Measurements from ENCODE around the gene FILIP1L. TPM values are rescaled to one million over a fixed set of nuclear protein-coding genes. Genes with fewer than 3 reads are reported as not detected.

Gene FILIP1L
- total and polyA plus RNA-seq, 2 of the 4 experiments (the other 2 are of a cell fraction), result 11.5 to 19.9 TPM

DNA sequence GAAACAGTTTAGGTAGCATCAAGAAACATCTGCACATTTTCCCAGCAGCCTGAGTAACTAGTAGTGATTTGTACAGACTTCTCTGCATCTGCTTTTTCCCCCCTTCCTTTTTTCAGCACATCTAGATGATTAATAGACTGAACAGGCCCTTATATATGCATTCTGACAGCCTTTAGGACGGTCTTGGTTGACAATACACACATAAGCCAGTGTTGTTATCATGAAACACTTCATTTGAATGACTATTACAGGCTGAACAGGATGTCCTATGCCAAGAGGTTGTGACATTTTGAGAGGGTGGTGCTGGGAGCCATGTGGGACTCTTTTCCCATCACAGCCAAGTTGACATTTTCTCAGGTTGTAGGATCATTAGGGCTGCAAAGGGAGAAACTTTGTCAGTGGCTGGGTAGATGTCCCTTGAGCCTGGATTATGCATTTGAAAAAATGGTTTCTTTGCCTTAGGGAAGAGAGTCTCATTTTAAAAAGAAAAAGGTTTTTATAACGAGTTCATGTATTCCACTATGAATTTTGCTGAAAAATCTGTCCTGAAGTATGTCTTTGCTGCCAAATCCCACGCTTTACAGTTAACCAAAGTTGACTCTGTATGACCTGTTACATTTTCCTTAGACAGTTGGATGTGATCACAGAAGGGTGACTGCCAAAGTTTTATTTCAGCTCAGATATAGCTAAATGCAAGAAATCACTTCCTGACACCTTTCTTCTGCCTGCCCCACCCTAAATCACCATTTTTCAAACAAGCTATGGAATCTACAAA is 73.7 kb downstream of the FILIP1L start:
- H2BK15ac ChIP-seq (ENCODE audit: low read depth, low read length), result peak overlapping the region; percentile 68
- intact Hi-C loops (cut with micrococcal nuclease) (loop anchor here (1.0 to 5.0 kb wide), 5 partner anchors 34 to 214 kb away; no protein-coding TSS in a partner anchor), in situ Hi-C loops (cut with MboI; ENCODE audit: low sequenced_read_pairs) (no loop called here), dilution Hi-C loops (cut with HindIII; ENCODE audit: low sequenced_read_pairs, unreplicated experiment) (no loop called here)
- peak overlapping the region; percentile 100 for H4K5ac ChIP-seq (ENCODE audit: low read depth, low read length)
- H3K23ac ChIP-seq (ENCODE audit: low read depth, low read length), result peak overlapping the region; percentile 66
- no peak overlapping the region for H2AK9ac ChIP-seq (replicated peaks; ENCODE audit: low read depth, low read length, poor library complexity)
- peak overlapping the region; percentile 91 for H2AK5ac ChIP-seq (ENCODE audit: low read depth, low read length)
- peak overlapping the region; percentile 91 for H2BK20ac ChIP-seq (ENCODE audit: low read depth, low read length)
- H4K20me1 ChIP-seq (ENCODE audit: insufficient read depth, low read length), result no peaks in the 10 kb centered on the region
- H3K9me1 ChIP-seq (ENCODE audit: insufficient read depth, low read length), result peaks cover 8% of the 10 kb centered on the region
- H4K8ac ChIP-seq (ENCODE audit: low read depth in 2 of 2, low read length in 2 of 2), result peak overlapping the region; percentile 76 to 85
- no peaks in the 10 kb centered on the region for H3K36me3 ChIP-seq (ENCODE audit: control insufficient read depth, insufficient read depth, low read length)
- ATAC-seq (ENCODE audit: low read depth) (peak; percentile 10), DNase-seq (peak; percentile 80)
- H2BK5ac ChIP-seq (ENCODE audit: low read depth, low read length, poor library complexity, severe bottlenecking), result peak overlapping the region; percentile 95
- peak overlapping the region; percentile 97 for H3K27ac ChIP-seq (ENCODE audit: insufficient read depth, low read length)
- peak overlapping the region; percentile 32; the same call in 1 of the 2 replicates for H3K9ac ChIP-seq (ENCODE audit: low read depth, low read length)
- peak overlapping the region; percentile 91 for H4K91ac ChIP-seq (ENCODE audit: insufficient read depth, low read depth, low read length)
- no peaks in the 10 kb centered on the region for H3K27me3 ChIP-seq (ENCODE audit: control insufficient read depth, insufficient read depth, low read length)
- H3K9me3 ChIP-seq (ENCODE audit: control insufficient read depth, insufficient read depth, low read length), result no peaks in the 10 kb centered on the region
- no CpG with 5 or more reads among the region's 3 CpGs for WGBS, 2 experiments (ENCODE audit: extremely low coverage in 2 of 2, insufficient read length in 1 of 2)
- peak overlapping the region; percentile 44 for H3K14ac ChIP-seq (replicated peaks; ENCODE audit: low read depth, low read length)
- H3K56ac ChIP-seq (ENCODE audit: extremely low read depth, insufficient read depth, low read length), result peak overlapping the region; percentile 77
- H3K18ac ChIP-seq (ENCODE audit: low read depth, low read length), result peak overlapping the region; percentile 100
- no peak for TF ChIP-seq MAZ (IDR thresholded peaks at IDR 0.05; ENCODE audit: borderline replicate concordance, low read depth, low read length)
- peak; percentile 19; the same call in 1 of the 2 replicates for TF ChIP-seq CEBPB (IDR thresholded peaks at IDR 0.05; ENCODE audit: low read depth, low read length)
- H2AFZ ChIP-seq (replicated peaks; ENCODE audit: low read length, poor library complexity), result no peak overlapping the region
- ChIA-PET POLR2A (ENCODE audit: unreplicated experiment) (interaction anchor here (1.0 to 1.3 kb wide), 2 partner anchors 8 to 167 kb away, joined by 3 to 6 read pairs; no protein-coding TSS in a partner anchor), CTCF (no interaction called here)
- H2BK120ac ChIP-seq (ENCODE audit: low read depth, low read length), result peak overlapping the region; percentile 95
- no peaks in the 10 kb centered on the region; a peak in 2 of 4 replicates for H3K79me1 ChIP-seq (ENCODE audit: low read depth in 1 of 2, low read length in 2 of 2)
- no TSS peak for BruUV-seq (replicated peaks)
- H3K4me2 ChIP-seq (ENCODE audit: low read depth, low read length), result peak overlapping the region; percentile 38
- H3K4me1 ChIP-seq (ENCODE audit: control insufficient read depth, insufficient read depth, low read length), result peaks cover 20% of the 10 kb centered on the region
- peak overlapping the region; percentile 82 for H3K4ac ChIP-seq (ENCODE audit: low read depth, low read length)
- H3K4me3 ChIP-seq (ENCODE audit: insufficient read depth, low read depth, low read length), result no peak overlapping the region

Data from IMR-90 (cell line).